Hypothalamus (tissue), 51 donors: Measurements from ENCODE around the gene CABLES2.
A peak's percentile ranks its signal among the peaks of the same experiment; 100 is the strongest.

Source experiments
- DNase-seq, 51 donors: peaks; one replicate each; lab custom pipeline; 2025; lab: John Stamatoyannopoulos, UW

CABLES2 gene

DNA sequence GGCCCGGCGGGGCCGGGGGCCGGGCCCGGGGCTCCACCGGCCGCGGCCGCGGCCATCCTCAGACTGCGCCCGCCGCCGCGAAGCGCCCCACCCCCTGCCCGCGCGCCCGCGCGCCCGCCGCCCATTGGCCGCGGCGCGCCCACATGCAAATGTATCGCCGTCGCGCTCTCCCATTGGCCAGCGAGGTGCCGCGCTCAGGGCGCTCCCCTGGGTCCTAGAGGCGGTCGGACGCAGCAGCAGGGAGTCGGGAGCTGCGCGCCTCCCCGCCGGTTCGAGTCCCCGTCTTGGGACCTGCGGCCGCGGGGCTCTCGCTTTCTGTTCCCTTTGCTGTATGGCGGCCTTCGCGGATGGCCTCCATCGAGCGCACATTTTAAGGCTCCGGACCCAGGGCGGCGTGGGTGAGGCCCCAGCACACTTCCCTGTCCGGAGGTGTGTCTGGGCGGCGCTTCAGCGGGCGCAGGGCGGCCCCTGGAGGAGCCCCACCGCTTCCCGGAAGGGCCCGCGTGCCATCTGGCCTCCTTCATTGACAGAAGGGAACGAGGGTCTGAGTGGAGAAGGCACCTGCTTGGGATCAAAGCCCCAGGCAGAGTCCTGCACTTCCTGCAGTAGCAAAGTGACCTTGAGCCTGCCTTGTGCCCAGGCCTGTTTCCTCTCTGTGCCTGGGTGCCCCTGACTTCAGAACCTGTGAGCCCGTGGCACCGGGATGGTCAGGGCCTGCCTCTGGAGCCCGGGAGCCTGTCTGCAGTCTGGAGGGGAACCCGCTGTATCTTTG is at the start of gene CABLES2:
TSS of gene CABLES2 (minus strand) at position 65 of the 772 bp plus-strand sequence. CDS start at position 56, 9 bp downstream.
- peak; percentile 16 to 94 (median 85) for DNase-seq

- DNase-seq = no peak
These were observed 48.8 kb upstream of the CABLES2 start for GRCh38 chr20:62455929-62456328.

- DNase-seq = no peak
These were observed 48.0 kb upstream of the CABLES2 start for GRCh38 chr20:62454904-62455636.

DNA sequence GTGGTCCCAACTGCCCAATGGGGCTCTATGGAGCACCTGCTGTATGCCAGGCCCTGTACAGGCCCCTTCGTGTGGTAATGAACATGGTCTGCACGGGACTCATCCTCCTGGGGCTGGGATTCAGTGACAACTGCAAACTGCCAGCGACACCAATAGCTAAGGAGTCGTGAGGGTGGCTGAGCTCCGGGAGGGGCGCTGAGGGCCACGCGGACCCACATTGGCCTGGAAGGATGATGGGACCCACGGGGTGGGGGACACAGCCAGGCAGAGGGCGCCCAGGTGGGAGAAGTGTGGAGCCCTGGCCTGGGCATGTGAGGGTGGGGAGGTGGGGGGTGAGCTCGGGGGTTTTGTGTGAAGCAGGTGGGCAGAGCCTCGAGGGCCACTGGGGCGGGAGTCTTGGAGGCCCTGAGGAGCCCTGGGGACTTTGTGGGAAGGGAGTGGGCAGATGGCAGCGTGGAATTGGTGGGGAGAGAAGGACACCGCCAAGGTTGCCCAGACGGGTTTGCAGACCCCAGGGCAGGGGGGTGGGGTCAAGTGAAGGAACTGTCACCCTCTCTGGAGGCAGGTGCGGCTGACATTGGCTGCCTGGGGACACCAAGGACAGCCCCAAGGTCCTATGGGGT is 46.2 kb upstream of the CABLES2 start:
- no peak for DNase-seq

GRCh38 chr20:62452475-62453095 is 45.5 kb upstream of the CABLES2 start:
- no peak for DNase-seq

GRCh38 chr20:62451970-62452369 is 44.9 kb upstream of the CABLES2 start:
- DNase-seq = no peak

DNA sequence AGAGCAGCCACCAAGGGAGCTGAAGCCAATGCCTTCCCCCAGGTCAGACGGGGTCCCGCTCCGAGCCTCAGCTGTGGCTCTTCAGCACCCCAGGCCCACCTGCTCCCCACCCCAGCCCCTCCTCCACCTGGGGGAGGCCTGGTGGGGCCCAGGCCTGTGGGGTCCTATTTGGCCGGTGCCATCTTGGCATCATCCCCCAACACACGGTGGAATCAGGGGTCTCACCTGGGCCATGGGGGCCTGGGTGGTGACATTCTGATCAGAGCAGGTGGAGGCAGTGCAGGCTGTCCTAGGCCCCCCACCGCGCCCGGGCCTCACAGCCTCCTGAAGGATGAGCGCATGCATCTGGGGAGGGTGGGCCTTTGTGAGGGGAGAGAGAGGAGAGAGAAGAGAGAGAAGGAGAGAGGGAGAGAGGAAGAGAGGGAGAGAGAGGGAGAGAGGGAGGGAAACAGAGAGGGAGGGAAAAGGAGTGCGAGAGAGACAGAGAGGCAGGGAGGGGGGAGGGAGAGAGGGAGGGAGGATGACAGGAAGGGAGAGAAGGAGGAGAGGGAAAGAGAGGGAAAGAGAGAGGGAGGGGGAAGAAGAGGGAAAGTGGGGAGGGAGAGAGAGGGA is 44.2 kb upstream of the CABLES2 start:
- no peak for DNase-seq

DNA sequence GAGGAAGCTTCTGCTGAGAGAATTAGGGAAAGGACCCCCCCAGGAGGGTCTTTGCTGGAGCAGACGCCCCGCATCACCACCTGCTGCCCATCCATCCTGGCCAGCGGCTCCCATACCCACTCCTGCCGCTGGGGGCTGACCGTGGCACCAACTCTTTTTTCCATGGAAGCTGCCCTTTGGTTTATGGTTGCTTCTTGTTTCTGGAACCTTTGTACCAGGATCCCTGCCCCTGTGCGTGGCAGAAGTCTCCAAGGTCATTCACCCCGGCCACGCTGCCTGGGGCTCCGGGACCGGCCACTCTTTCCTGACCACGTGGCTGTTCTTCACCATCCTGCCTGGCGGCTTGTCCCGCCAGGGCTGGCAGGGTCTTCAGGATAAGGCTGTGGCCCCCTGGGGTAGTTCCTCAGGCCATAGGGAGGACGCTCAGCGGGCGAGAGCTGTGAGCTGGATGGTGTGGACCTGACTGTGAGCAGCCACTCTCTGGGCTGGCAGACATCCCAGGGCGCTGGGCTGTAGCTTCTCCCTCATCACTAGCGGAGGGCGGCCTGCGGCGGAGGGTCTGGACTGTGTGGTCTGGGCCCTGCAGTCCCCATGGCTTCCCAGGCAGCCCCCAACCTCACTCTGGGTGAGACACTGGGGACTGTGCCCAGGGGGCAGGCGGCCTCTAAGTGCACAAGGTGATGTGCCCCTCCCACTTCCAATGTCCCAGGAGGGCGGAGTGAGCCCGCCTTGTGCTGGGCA is 43.0 kb upstream of the CABLES2 start:
- DNase-seq = no peak

GRCh38 chr20:62448788-62449187 is 41.7 kb upstream of the CABLES2 start:
- no peak for DNase-seq

DNA sequence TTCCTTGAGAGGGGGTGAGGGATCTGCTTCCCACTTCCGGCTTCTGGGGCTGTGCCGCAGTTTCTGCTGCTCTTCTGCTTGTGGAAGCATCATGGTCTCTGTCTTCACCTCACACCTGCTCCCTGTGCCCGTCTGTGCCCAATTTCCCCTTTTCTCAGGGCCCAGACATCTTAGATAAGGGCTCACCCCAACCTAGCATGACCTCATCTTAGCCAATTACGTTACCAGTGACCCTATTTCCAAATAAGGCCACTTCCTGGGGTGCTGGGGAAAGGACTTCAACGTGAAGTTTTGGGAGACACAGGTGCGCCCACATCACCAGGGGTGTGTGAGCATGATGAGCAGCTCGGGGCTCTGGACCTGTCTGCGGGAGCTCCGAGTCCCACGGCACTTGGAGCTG is 41.0 kb upstream of the CABLES2 start:
- DNase-seq = no peak

DNA sequence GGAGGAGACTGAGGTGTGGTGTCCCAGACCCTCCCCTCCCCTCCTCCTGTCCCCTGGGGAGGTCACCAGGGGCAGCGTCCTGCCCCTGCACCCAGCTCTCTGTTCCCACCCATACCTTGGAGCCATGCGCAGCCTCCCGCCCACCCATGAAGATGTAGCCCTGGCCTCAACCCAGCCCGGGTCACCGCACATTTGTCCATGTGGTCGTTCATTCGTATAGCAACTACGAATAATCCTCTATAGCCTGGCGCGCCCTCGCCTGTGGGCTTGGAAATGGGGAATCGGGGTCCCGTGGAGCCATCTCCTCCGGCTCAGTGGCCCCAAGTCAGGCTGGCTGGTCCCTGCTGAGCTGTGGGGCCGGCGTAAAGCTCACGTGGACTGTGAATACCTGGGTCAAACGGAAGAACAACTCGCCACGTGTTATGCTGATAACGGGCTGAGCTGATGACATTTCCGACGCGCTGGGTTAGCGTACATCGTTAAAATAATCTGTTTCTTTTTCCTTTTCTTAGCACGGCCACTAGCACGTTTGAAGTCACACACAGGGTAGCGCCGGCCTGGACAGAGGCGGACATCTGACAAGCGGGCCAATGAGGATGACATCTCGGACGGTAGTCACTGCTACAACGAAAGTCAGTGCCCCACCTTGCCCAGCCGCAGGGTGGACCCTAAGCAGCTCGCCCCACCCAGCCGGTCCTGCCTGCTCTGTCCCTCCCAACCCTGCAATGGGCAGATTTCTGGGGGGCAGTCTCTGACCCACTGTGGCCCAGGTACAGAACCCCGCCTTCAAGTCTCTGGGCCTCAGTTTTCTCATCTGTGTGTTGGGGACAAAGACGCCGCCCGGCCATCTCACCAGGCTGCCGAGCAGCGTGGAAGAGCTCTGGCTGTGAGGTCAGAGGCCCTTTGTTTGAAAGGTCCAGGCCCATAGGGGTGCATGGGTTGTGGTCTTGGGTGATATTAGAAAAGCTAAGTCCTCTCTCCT is 40.1 kb upstream of the CABLES2 start:
- no peak for DNase-seq

GRCh38 chr20:62446481-62446880 is 39.4 kb upstream of the CABLES2 start:
- no peak for DNase-seq

DNA sequence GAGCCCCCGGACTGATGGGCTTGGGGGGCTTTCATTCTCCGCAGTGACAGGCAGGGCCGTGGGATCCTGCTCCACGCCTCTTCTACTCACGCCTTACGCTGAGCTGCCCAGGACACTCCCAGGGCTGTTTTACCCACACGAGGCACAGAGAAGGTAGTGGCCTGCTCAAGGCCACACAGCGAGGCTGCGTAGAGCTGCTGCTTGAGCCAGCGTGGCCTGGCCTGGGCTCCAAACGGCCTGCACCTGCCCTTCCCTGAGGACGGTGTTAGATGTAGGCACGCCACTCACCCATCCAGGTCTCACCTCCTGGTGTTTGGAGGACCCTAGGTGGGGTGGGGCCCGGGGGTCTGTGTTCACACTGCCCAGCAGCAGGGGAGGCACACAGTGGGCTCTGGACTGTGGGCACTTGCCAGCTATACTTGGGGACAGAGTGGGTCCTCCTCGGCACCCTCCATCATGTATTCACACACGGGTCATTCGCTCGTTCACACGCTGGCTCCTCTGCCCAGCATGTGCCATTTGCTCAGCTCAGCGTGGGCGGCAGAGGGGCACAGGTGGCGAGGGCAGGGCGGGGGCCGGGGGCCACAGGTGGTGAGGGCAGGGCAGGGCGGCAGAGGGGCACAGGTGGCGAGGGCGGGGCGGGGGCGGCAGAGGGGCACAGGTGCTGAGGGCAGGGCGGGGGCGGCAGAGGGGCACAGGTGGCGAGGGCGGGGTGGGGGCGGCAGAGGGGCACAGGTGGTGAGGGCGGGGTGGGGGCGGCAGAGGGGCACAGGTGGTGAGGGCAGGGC is 38.7 kb upstream of the CABLES2 start:
- no peak for DNase-seq

DNA sequence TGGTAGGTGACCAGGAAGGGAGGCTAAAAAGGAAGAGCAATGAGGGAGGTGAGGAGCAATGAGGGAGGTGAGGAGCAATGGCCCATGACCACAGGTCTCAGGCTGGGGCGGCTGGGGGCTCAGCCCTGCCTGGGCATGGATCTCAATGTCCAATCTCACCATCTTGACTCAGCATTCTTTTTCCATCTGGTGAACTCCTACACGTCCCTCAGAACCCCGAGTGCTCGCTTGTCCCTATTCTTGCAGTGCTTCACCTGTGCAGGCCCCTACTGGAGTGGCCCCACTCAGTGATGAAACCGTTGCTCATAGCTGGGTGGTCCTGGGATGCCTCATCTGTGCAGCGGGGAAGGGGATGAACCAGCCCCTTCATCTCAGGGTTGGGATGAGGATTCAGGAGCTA is 37.2 kb upstream of the CABLES2 start:
- DNase-seq = no peak

DNA sequence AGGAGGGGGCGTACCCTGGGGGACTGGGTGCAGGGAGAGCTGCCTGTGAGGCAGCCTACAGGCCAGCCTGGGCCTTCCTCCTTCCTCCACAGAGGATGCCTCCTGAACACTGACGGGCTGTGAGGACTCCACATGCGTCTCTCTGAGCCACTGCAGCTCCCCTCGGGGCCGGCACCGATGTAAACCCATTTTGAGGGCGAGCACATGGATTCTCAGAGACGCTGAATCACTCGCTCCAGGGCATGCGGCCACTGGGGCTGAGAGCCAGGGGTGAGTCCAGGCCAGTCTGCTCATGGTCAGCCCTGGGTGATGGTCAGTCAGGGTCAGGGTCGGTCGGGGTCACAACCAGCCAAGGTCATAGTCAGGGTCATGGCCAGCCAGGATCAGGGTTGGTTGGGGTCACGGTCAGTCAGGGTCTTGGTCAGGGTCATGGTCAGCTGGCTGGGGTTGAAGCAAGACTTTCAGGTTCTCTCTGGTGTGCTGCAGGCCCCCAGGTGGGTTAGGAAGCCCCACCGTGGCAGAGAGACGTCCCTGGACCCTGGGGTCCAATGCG is 35.0 kb upstream of the CABLES2 start:
- no peak for DNase-seq

GRCh38 chr20:62439218-62439617 is 32.1 kb upstream of the CABLES2 start:
- no peak for DNase-seq

- DNase-seq = peak in 4 of 51 donors; percentile 8 to 18 (median 10)
These were observed 30.8 kb upstream of the CABLES2 start for GRCh38 chr20:62437927-62438326.

DNA sequence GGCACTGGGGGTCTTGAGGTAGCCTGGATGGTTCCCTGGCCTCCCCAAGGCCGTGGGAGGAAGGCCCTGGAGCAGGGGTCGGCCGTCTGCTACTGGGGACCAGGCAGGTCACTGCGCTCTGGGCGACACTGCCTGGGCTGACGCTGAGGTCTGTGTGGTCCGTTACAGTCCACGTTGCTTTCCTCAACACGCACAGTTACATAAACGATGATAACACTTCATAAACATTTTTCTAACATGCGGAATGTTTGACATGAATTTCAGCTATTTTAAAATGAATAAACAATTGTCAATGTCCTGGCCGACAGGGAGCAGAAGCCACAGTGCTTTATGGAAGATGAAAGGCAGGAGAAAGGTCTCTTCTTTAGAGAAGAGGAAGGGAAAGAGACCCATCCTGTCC is 30.4 kb upstream of the CABLES2 start:
- DNase-seq = no peak
